Islet precursor cell (in vitro differentiated cells): ENCODE measurements around the gene HOXD4.

Experiments used
- DNase-seq: peaks from one replicate; pipeline ENCODE4 v3.0.0-alpha.2; 2018

HOXD4 gene

DNA sequence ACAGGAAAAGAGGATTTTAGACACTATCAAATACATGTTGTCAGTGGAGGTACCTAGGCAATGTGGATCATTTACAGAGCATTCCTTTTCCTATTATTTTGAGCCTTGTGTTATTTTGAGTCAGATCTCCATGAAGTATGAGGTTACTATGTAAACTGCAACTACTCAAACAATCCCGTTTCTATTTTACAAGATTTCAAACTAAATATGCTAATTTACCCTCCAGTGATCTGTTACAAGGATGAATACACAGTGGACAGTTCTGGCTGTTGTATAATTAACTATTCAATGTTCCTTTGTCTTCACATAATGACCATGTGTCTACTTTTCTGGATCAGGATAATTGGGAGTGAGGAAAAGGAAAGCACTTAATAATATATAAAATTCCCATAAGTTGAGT is 41.7 kb downstream of the HOXD4 start:
- DNase-seq: no peak

DNA sequence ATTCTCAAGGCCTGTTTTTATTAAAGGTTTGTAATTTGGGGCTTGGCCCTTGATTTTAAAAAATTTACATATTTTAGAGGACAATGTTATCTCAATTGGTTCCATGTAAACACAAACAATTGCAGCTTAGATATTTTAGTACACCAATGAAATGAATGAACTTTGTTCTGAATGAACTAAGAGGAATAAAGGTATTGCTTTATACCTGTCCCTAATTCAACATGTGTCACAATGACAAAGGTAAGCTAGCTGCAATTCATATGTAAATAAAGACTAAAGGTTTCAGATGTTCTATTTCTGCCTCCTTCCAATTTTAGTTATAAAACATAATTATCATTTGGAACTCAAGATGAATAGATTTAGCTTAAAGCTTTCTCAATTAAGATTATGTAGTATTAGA is 48.6 kb downstream of the HOXD4 start:
- no peak for DNase-seq

DNA sequence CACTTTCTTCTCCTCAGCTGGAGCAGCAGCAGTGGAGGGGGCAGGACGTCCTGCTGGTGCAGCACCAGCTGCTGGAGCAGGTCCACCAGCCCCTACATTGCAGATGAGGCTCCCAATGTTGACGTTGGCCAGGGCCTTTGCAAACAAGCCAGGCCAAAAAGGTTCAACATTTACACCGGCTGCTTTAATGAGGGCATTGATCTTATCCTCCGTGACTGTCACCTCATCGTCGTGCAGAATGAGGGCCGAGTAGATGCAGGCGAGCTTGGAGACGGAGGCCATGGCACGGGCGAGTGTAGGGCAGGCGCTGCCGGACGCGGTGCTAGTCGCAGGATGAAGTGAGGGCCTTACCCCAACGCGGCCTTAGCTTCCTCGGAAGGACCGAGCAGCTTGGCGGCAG is 49.6 kb downstream of the HOXD4 start:
- no peak for DNase-seq

DNA sequence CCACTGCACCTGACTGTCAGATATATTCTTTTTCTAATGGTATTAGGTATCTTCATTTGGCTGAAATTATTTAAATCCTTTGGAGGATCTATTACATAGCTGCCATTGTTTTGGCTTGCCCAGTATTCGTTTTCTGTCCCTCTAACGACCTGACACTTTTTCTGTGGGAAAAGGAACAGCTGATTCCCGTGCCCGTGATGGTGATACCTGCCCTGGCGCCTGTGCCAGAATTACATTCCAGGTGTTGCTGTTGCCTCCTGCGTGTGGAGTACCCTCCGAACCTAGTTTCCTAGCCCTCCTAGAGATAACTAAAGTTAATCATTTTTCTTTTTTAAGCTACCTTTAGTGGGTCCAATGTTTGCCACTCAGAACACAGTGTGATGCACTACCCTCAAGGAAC is 51.1 kb downstream of the HOXD4 start:
- DNase-seq: no peak
